Cardiac muscle cell (in vitro differentiated cells and primary cell): ENCODE results near the gene UBE2K. TPM values are rescaled to one million over a fixed set of nuclear protein-coding genes. Genes with fewer than 3 reads are reported as not detected.
"Not testable (repeated sequence)": the region's sequence is repeated elsewhere in the genome, so short reads cannot be mapped to it uniquely, and the experiment has no call there.

Source experiments
- DNase-seq, 2 donors: peaks; one replicate each; pipeline versions ENCODE4 v3.0.0 to v3.0.0-alpha.2; 2010 to 2017; ENCODE audit warnings: low read depth in 1 of 2, low spot score in 1 of 2
- H3K27ac ChIP-seq: fragments of 200-600 bp; sonication (generic); 2 replicates; pipeline ENCODE4 v1.5.1; 2016
- H3K27me3 ChIP-seq: fragments of 200-600 bp; sonication (generic); 2 replicates; pipeline ENCODE4 v1.6.0; 2016; ENCODE audit warnings: control low read depth
- H3K36me3 ChIP-seq: fragments of 200-600 bp; sonication (generic); 2 replicates; pipeline ENCODE4 v1.5.1; 2016; ENCODE audit warnings: control low read depth
- H3K4me1 ChIP-seq: fragments of 200-600 bp; sonication (generic); 2 replicates; pipeline ENCODE4 v1.8.1; 2017; ENCODE audit warnings: low read depth, mild to moderate bottlenecking, mixed run types
- H3K4me3 ChIP-seq: fragments of 200-600 bp; sonication (generic); 2 replicates; pipeline ENCODE4 v1.5.1; 2016; ENCODE audit warnings: mild to moderate bottlenecking
- H3K9me3 ChIP-seq: fragments of 200-600 bp; sonication (generic); 2 replicates; pipeline ENCODE4 v1.5.1; 2017; ENCODE audit warnings: low read depth, mild to moderate bottlenecking, control low read depth
- CTCF ChIP-seq: IDR thresholded peaks from 2 replicates; pipeline ENCODE4 v1.5.1; 2012; ENCODE audit warnings: low read depth, mild to moderate bottlenecking, low read length
- polyA plus RNA-seq: library from polyadenylated mRNA; unstranded; fragments of >200 nt; fragmentation: Nextera tagmentation; extraction: Ambion mirVana; gene quantifications from 2 replicates; pipeline ENCODE4 v1.2.1, GENCODE V29; 2016
- total RNA-seq: library from RNA; depleted of rRNA; stranded (reverse); fragments of >200 nt; gene quantifications from 2 replicates; pipeline ENCODE4 v1.2.3, GENCODE V29; 2016

The UBE2K gene
- total and polyA plus RNA-seq, 2 experiments from 2014 or later = 52.0 to 52.5 TPM

GRCh38 chr4:39761005-39761667 lies 63.2 kb downstream of the UBE2K start:
- Histone ChIP-seq H3K27ac (no peak overlapping the region), H3K9me3 (no peaks in the 10 kb centered on the region), H3K4me1 (no peaks in the 10 kb centered on the region), H3K4me3 (no peak overlapping the region), H3K27me3 (no peaks in the 10 kb centered on the region), H3K36me3 (peaks cover 28% of the 10 kb centered on the region)
- TF ChIP-seq CTCF = no peak
- DNase-seq = no peak

GRCh38 chr4:39763714-39764572 lies 66.0 kb downstream of the UBE2K start:
- H3K4me1 ChIP-seq = peaks cover 6% of the 10 kb centered on the region
- no peaks in the 10 kb centered on the region for H3K9me3 ChIP-seq
- H3K27ac ChIP-seq = peak overlapping the region; percentile 48
- no peaks in the 10 kb centered on the region for H3K27me3 ChIP-seq
- no peak for TF ChIP-seq CTCF
- peaks cover 20% of the 10 kb centered on the region for H3K36me3 ChIP-seq
- DNase-seq = no peak
- H3K4me3 ChIP-seq = no peak overlapping the region

GRCh38 chr4:39770005-39770404 lies 72.1 kb downstream of the UBE2K start:
- peaks cover 7% of the 10 kb centered on the region for H3K36me3 ChIP-seq

GRCh38 chr4:39770471-39770870 lies 72.5 kb downstream of the UBE2K start:
- Histone ChIP-seq H3K27me3 (no peaks in the 10 kb centered on the region), H3K36me3 (peaks cover 12% of the 10 kb centered on the region), H3K27ac (no peak overlapping the region), H3K4me3 (no peak overlapping the region), H3K4me1 (peaks cover 12% of the 10 kb centered on the region), H3K9me3 (no peaks in the 10 kb centered on the region)
- TF ChIP-seq CTCF = no peak
- DNase-seq = no peak

More at GRCh38 chr4:39770005-39770404, 72.1 kb downstream of the UBE2K start:
- Histone ChIP-seq H3K27me3 (no peaks in the 10 kb centered on the region), H3K4me1 (peaks cover 12% of the 10 kb centered on the region), H3K4me3 (no peak overlapping the region), H3K27ac (peak overlapping the region; percentile 68), H3K9me3 (no peaks in the 10 kb centered on the region)
- no peak for DNase-seq
- TF ChIP-seq CTCF = no peak

- Histone ChIP-seq H3K27ac (no peak overlapping the region), H3K36me3 (peaks cover 17% of the 10 kb centered on the region), H3K4me1 (peaks cover 12% of the 10 kb centered on the region), H3K27me3 (no peaks in the 10 kb centered on the region), H3K4me3 (no peak overlapping the region), H3K9me3 (no peaks in the 10 kb centered on the region)
- no peak for DNase-seq
- TF ChIP-seq CTCF = no peak
Measured at GRCh38 chr4:39770969-39771724, 73.2 kb downstream of the UBE2K start.

- Histone ChIP-seq H3K36me3 (peaks cover 17% of the 10 kb centered on the region), H3K27ac (peak overlapping the region; percentile 18)
- DNase-seq, H3K4me1 ChIP-seq, H3K9me3 ChIP-seq, H3K4me3 ChIP-seq, H3K27me3 ChIP-seq: not testable (repeated sequence)
Measured at GRCh38 chr4:39781988-39782387, 84.1 kb downstream of the UBE2K start.
